ENCODE measurements around the gene CRADD.

CRADD gene

DNA sequence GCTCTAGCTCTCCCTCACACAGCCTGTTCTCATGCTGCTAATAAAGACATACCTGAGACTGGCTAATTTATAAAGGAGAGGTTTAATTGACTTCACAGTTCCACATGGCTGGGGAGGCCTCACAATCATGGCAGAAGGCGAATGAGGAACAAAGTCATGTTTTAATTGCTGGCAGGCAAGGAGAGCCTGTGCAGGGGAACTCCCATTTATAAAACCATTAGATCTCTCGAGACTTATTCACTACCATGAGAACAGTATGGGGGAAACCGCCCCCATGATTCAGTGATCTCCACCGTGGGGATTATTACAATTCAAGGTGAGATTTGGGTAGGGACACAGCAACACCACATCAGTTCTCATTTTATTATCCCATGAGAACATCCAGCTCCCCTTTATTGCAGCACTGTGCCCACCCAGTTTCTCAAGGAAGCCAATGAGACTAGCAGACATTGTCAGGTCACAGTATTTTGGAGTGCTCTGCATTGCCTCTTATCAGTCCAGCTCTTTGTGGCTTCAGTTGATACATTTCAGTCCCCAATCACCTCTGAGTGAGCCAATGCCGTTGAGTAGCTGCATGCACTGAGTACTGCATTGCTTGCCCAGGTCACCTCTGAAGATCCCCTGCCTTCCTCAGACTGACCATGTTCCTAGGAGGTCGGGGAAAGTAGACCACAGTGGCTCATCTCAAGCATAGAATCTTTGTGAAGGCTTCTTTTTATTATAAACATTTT is 131.2 kb downstream of the CRADD start:
- DNase-seq (ENCODE audit: low read depth in 2 of 2) = no peak

DNA sequence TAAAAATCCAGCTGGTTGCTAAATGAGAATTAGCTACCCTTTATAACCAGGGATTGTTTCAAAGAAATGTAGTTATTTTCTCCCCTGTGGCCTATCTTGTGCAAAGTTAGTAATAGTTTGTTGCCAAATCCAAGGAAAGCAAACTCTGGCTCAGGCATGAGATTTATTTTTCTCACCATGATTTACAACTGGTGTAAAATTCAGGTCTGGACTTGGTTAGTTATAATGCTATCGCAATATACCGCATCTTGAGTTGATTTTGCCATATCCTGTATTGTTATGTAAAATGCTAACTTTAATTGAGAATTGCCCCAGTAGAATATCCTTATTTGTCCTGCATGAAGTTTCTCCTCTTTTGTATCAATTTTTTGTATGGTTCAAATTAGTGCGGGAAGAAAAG is 135.5 kb downstream of the CRADD start:
- no peak for DNase-seq (ENCODE audit: low read depth in 2 of 2)

DNA sequence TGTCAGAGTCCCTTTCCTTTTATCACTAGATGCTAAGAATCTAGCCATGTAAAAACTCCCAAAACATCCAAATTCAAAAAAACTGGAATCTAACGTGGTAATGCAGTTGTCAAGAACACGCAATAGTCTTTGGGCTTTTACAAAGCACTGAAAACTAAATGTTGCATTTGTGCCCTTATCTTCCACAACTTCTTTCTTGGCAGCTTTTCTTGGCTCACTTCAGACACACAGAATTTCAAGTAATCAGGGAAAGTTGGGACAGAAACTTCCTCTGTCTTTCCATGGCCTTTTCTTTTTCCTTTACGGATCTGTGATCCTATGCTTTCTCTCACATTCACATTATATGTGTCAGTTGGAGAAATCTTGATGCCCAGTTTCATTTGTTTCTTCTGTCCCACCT is 136.0 kb downstream of the CRADD start:
- DNase-seq (ENCODE audit: low read depth in 2 of 2) = no peak

DNA sequence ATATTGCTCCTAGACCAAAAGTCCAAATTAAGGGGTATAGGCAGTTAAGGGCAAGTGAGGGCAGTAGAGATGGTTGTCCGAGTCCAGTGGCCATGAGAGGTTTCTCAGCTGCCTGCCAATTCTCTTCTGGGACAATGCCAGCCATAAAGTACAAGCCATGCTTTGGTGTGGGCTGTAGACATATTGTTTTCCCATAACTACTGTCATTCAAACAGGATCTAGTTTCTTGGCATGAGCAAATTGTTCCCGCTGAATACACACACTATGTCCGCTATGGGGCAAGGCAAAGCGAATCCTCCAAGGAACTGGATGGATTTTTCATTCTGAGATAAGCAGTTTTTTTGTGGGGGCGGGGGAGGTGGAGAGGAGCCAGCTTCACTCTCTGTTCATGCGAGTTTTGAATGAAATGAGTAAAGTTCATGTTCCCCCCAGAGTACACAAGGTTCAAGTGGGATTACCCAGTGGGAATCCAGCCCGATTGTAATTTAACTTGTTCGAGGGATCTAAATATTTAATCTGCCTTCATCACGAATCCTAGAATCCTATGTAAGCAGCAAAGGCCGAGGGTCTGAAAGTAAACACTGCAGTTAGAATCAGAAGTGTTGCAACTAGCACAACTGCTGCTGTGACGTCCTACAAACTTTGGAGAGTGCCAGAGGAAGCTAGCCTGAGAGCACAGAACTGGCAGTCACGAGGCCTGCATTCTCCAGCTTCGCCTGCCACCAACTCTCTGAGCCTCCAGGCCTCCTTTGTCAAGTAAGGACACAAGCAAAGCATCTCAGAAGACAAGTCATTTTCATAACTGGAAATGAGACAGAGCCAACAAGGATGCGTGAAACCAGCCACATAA is 137.0 kb downstream of the CRADD start:
- DNase-seq (ENCODE audit: low read depth in 2 of 2) = no peak

DNA sequence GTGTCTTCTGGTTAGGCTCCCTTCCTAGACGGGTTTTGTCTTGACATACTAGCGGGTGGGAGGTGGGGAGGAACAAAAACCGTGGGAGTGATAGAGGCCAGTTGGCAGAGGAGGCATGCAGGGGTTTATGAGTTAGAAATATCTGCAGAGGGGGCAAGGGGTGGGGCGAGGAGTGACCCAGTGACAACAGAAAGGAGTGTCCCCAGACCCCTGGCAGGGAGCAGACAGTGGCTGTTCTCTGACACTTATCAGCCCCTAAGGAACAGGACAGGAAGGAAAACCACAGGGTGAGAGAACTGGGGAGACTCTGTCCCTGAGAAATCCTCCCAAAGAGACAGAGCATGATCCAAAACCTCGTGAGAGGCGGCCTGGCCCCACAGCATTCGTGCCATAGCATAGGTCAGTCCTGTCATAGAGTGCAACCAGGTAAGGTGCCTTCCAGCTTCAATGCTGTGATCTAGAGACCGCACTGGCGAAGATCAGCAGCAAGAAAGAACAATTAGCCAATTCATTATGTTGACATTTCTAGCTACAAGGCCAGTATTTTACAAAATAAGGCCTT is 141.4 kb downstream of the CRADD start:
- no peak for DNase-seq (ENCODE audit: low read depth in 2 of 2)

DNA sequence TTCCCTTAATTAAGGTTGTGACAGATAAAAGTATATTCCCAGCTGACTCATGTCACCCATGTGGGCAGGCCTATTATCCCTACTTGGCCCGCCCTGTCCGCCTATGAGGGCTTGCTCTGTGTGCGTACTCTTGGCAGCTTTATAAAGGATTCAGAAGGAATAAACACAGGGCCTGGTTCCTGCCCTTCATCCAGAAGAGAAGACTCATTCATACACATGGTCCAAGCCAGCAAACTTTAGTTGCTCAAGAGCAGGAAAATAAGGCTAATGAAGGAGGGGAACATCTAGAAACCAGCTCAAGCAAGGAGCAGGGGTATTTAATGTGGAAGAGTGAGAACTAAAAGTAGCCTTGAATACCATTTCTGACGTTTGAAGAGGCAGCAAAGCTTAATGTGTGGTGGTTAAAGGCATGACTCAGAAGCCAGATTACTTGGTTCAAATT is 141.9 kb downstream of the CRADD start:
- no peak for DNase-seq (ENCODE audit: low read depth in 2 of 2)

DNA sequence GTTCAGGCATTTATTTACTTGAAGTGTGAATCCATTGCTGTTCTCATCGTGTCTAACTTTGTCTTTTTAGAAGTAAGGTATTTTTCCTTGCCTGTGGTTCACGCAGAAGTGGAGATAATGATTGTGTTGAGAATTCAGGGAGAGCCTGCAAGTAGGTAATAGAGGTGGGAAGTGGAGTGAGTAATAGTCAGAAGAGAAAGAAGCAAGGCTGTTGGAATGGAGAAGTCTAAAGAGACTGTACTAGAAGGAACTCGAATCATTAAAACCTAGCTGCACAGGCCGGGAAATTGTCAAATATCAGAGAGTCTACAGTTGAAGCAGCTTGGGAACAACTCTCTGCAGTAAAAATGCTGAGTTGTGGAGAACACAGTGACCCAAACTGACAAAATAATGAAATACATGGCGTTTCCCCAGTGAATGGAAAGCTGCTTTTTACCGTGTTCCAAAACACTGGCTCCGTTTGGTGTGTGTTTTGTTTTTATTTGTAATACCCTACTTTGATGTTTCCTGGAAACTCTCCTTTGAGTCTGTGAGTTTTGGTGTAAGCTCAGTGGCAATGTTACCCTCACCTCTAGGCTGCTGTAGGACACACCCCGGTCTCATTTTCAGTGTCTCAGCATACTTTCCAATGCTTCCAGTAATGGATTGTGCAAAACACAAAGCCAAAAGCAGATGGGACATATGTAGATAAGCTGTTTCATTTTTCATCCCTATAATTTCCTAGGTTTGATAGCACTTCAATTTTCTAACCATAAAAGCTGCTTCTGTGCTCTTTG is 146.6 kb downstream of the CRADD start:
- DNase-seq (ENCODE audit: low read depth in 2 of 2) = no peak

DNA sequence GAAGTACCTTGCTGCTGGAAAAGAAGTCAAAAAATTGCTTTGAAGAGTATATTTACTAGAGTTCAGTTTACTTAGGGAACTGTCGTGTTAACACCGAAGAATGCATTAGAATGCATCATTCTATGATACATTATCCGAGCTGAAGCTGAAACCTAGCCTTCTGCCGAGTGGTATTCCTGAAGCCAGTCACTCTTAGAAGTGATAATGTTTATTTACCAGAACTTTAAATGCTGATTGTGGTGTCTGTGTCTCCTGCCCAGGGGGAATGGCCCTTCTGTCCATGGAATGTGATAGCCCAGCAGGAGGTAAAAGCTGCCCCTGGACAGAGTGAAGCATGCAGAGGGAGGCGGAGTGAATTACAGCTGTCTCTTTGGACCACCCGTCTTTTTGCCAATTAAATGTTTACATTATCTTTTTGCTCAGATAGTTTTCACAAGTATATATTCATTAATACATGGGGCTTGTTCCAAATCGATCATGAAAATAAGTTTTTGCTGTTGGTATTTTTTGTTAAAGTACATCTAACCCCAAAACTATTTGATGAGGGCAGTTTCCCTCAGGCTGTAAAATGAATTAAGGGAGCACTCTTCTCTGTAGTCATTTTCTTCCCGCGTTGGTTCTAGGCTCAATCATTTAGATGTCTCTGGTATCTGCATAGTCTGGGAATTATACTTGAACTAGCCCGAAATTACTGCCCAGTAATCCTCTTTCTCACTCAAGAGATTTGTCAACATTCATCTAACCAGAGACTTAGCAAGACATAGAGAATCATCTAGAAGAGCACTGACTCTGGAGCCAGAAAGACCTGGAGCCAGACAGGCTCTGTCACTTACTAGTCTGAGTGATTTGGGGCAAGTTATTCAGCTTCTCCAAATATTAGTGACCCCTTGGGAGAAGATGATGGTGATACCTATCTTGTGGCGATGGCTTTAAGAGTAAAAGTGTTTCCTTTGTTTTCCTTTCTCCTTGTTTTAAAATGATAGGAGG is 147.6 kb downstream of the CRADD start:
- no peak for DNase-seq (ENCODE audit: low read depth in 2 of 2)

DNA sequence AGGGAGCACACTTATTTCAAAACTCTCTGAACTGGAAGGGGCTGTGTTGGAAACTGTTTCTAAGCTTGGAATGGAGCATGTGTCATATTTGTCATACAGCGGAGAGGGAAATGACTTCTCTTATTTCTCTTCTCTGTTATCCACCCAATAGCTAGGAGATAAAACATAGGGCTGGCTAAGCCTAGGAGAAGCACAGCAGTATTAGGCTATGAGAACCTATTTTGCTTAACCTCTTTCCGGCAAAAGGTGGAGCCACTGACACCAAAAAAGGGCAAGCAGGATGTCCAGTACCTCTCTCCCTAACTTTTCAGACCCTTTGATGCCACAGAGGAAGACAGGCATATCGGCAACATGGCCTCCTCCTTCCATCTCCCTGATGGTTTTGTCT is 148.3 kb downstream of the CRADD start:
- DNase-seq (ENCODE audit: low read depth in 2 of 2) = no peak

DNA sequence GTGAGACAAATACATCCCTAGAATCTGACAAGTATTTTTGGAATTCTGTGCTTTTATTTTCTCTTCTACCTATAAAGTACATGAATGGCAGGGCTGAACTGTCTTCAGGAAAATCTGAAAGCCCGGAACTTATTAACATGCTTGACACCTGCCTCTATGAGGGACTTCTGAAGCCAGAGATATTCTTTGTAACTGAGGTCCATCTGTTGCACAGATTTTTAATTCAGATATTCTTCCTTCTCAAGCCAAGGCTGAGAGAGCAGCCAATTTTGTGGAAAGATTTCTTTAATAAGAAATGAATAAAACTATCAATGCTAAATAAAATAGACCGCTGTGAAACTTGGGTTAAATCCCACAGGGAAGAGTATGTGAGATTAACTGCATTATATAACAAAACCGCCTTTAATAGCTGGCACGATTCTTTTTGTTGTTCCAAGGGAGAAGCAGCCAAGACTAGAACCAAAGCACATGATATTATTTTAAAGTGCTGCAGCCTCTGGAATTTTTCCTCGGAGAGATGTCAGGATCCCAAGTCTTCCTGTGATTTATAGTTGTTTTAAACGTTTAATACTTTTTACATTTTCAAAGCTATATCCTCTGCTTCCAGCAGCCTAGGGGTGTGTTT is 148.9 kb downstream of the CRADD start:
- no peak for DNase-seq (ENCODE audit: low read depth in 2 of 2)

DNA sequence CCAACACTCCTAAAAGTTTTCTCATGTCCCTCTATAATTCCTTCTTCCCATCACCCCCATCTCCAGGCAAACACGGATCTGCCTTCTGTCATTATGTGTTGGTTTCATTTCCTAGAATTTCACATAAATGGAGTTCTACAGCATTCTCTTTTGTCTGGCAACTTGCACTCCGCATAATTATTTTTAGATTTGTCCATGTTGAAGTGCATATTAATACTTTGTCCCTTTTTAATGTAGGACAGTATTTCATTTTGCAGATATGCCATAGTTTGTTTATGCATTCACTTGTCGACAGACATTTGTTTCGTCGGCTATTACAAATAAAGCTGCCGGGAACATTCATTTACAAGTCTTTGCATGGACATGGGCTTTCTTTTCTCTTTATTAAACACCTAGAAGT is 150.0 kb downstream of the CRADD start:
- no peak for DNase-seq (ENCODE audit: low read depth in 2 of 2)

DNA sequence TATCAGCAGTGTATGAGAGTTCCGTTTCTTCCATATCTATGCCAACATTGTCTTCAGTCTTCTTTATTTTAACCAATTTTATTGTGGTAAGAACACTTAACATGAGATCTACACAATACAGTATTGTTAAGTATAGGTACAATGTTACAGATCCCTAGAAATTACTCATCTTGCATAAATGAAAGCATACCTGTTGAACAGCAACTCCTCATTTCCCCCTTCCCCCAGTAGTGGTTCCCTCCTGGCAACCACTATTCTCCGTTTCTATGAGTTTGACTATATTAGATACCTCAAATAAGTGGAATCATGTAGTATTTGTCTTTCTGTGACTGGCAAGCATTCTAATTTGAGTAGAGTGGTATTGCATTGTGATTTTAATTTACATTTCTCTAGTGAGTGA is 150.5 kb downstream of the CRADD start:
- no peak for DNase-seq (ENCODE audit: low read depth in 2 of 2)

DNA sequence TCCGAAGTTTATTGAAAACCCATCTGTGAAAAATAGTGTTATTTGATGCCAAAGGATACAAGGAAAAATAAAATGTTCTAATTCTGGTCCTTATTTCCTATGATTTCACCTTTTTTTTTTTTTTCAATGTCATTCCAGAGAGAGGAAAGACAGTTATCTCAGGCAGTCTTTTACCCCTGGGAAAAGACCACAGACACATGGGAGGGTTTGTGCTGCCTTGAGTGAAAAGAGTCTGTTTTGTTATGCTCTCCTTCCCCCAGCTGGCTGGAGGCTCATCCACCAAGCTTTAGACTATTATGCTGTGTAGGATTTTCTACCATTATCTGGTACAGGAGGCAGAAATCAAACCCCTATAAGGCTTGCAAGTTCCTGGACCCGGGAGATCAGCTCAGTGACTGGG is 151.8 kb downstream of the CRADD start:
- DNase-seq (ENCODE audit: low read depth in 2 of 2) = no peak

DNA sequence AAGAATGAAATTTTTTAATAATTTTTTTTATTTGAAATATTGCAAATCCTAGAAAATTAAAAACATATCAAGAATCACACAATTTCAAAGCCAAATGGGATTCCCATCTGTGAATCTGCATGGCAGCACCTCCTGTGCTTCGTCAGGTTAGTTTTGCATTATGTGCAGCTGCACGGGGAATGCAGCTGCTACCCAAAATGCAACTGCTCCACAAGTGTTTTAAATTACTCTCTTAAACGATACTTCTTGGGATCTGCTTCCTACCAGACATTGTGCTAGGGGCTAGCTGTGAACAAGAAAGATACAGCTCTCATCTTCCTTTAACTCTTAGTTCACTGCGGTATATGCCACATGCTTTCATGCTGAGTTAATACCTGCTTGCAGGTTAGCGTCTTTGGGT is 154.2 kb downstream of the CRADD start:
- DNase-seq (ENCODE audit: low read depth in 2 of 2) = no peak

DNA sequence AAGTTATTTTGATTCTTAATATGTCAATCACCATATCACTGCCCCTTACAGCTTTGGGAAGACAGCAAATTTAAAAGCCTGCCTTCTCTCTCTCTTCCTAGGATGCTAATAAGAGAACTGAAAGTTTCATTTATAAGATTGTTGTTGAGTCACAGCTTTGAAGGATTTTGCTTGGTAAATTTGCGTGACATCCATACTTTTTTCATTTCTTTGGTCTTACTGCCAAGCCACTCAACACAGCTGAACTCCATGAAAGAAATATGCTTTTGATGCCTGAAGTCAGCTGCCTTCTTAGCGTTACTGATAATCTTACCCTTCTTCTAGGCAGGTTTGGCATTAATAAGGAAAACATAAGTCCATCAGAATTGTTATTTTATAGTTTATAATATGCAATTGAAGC is 155.0 kb downstream of the CRADD start:
- no peak for DNase-seq (ENCODE audit: low read depth in 2 of 2)

DNA sequence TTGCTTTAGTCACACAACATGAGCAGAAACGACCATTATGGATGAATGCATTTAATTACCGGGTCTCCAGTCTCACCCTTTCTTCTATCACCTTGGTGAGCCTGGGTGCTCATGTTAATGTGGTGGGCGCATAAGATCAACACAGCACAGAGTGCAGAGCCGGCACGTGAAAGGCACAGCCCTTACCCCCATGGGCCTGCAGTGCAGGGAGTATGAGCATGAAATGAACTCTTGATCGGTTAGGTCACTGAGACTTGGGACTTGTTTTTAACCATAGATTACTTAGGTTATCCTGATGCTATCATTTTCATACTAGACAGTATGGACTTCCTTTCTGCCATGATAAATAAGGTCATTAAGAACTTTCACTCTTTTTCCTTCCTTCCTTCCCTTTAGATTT is 156.8 kb downstream of the CRADD start:
- DNase-seq (ENCODE audit: low read depth in 2 of 2) = no peak

DNA sequence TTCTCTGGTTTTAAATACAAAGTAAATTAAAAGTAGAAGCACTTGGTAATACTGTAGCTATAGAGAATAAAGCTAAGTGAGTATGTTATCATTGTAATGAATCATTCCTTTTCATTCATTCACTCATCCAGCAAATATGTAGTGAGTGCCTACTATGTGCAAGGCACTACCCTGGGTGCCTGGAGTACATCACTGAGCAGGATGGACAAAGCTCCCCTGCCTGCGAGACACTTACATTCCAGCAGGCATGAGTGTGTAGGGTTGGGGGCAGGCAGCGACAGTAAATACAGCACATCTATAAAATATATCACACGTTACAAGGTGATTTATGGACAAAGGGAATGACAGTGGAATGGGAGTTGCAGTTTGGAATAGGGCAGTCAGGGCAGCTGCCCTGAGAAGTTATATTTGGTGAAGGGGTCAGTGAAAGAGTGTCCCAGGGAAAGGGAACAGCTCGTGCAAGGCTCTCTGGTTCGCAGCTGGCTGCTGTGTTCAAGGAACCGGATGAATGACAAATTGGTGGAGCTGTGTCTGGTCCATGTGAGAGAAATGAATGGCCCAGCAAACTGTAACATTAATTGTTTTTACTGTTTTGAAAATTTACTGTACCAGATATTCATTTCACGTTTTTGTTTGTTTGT is 159.6 kb downstream of the CRADD start:
- no peak for DNase-seq (ENCODE audit: low read depth in 2 of 2)

DNA sequence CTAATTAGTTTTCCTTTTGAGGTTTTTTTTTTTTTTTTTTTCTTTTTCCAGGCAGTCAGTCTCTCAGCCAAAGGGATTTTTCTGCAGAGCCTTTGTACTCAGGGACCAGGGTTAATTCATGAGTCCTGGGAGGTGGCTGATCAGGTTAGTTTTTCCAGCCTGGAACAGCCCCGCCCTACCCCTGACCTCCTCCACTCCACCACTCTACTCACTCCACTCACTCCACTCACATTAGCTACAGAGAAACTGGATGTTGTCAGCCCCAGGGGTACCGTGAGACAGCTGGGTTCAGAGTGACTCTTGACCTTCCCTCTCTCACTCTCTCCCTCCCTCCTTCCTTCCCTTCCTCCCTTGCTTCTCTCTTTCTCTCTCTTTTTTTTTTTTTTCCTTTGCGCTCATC is 161.0 kb downstream of the CRADD start:
- no peak for DNase-seq (ENCODE audit: low read depth in 2 of 2)

DNA sequence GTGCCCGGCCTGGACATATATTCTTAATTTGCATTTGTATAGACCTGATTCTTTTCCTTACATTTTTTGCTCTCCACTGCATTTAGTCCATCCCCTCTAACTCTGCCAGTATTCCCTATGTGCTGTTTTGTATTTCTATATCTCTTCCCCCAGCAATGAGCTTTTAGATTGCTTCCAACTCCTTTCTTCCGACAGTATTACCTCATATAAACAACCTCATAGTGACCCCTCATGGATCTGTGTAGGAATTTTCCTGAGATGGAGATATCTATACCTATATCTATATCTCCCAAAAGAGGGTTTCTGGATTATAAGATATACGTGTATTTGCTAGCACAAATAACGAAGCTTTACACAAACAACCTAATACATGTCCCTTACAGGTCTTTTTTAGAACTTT is 161.9 kb downstream of the CRADD start:
- no peak for DNase-seq (ENCODE audit: low read depth in 2 of 2)

DNA sequence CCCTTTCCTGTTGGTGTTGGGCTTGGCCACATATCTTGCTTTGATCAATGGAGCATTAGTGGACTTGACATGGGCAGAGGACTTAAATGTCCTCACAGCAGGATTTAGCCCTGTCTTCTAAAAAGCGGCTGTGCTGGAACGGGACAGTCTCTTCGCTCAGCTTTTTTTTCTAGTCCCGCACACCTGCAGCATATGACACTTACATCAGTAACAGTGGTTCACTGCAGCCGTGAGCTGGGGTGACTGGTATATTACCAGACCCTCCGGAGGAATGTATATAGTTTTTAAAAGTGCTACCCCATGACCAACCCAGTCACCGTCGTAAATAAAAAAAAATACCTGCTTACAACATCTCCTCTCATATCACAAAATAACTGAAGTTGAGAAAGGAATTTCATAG is 164.5 kb downstream of the CRADD start:
- DNase-seq (ENCODE audit: low read depth in 2 of 2) = no peak
